Stimulated activated CD8-positive, alpha-beta memory T cell treated with anti-CD3 and anti-CD28 coated beads, Interleukin-7, amount 100 ng/mL, for 48 hours (primary cell): ENCODE measurements around the gene ADAM23.

Experiments used
- DNase-seq, 2 donors: peaks; one replicate each; pipeline ENCODE4 v3.0.0-alpha.2; 2020; ENCODE audit warnings: low read depth in 1 of 2; ENCODE audit errors: extremely low read depth in 1 of 2

The ADAM23 gene

DNA sequence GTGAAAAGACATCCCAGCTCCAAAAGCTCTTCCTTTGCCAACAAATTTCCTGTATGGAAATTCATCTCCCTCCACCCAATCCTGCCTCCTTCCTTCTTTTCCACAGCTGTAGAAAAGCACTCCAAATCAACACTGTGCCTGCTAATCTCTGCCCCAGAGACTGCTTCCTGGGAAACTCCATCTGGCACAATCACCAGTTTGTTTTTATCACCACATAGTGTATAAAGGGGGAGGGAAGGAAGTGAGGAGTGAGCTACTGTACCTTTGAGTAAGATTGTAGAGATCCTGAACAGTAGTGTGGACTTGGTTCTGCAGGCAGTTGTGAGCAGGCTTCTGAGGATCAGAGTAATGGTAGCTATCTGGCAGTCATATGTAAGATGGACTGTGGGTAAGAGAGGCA is 184.3 kb downstream of the ADAM23 start:
- no peak for DNase-seq

GRCh38 chr2:206631340-206631739 is 188.0 kb downstream of the ADAM23 start:
- DNase-seq = no peak

- no peak for DNase-seq
Observed at GRCh38 chr2:206635015-206635414, 191.7 kb downstream of the ADAM23 start.

GRCh38 chr2:206639636-206640035 is 196.3 kb downstream of the ADAM23 start:
- DNase-seq = no peak

DNA sequence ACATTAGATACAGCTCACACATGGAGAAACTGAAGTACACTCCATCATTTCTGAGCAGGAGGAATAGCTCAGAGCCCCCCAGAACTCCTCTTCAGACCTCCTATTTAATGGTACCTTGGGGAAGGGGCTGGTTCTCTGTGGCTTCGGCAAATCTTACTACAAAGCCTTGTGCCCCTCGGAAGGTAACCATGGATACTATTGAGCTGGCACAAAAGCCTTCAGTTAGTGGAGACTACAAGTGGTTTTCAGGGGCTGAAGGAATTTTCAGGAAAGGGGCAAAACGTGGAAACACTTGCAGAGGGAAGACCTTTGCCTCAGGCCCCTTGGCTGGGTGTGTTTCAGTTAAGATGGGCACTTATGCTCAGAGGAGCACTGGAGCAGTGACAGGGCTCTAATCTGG is 197.9 kb downstream of the ADAM23 start:
- DNase-seq = no peak

GRCh38 chr2:206642075-206643025 is 199.0 kb downstream of the ADAM23 start, which contains the start of gene FAM237A:
TSS of gene FAM237A (plus strand) at chr2:206642487. CDS start at chr2:206644237, 1,750 bp downstream.
- no peak for DNase-seq

GRCh38 chr2:206647985-206648384 is 204.7 kb downstream of the ADAM23 start:
- DNase-seq = no peak

DNA sequence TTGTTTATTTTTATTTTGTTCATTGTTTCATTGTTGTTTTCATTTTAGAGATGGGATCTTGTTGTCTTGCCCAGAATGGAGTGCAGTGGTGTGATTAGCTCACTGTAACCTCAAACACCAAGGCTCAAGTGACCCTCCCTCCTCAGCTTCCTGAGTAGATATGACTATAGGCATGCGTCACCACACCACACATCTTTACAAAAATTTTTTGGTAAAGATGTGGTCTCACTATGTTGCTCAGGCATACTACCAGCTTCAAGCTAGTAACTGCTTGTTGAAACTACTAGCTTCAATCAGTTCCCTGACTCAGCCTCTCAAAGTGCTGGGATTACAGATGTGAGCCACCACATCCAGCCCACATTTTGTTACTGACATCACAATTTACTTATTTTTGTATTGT is 213.8 kb downstream of the ADAM23 start:
- no peak for DNase-seq

DNA sequence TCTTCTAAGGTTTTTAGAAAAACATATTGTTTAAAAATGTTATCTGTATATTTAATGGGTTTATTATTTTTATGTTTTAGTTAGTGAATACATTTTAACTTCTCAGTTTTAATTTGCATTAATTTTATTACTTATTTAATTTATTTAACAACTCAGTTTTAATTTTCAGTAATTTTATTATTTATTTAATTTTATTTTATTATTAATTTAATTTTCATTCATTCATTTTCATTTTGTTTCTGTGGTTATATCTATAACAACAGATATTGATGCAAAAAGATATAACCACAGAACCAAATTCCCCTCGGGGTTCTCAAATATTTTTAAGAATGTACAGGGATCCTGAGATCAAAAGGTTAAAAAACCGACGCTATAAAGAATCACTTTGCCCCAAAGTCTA is 221.9 kb downstream of the ADAM23 start:
- no peak for DNase-seq
